Measurements from ENCODE around the gene CD38. TPM values are rescaled to one million over a fixed set of nuclear protein-coding genes. Genes with fewer than 3 reads are reported as not detected.

The CD38 gene
- total and polyA plus RNA-seq, 2 of the 13 experiments (the other 11 are each of a cell fraction or from before 2014, with no cell fraction given) = not detected

- TF ChIP-seq, protein P1, sequence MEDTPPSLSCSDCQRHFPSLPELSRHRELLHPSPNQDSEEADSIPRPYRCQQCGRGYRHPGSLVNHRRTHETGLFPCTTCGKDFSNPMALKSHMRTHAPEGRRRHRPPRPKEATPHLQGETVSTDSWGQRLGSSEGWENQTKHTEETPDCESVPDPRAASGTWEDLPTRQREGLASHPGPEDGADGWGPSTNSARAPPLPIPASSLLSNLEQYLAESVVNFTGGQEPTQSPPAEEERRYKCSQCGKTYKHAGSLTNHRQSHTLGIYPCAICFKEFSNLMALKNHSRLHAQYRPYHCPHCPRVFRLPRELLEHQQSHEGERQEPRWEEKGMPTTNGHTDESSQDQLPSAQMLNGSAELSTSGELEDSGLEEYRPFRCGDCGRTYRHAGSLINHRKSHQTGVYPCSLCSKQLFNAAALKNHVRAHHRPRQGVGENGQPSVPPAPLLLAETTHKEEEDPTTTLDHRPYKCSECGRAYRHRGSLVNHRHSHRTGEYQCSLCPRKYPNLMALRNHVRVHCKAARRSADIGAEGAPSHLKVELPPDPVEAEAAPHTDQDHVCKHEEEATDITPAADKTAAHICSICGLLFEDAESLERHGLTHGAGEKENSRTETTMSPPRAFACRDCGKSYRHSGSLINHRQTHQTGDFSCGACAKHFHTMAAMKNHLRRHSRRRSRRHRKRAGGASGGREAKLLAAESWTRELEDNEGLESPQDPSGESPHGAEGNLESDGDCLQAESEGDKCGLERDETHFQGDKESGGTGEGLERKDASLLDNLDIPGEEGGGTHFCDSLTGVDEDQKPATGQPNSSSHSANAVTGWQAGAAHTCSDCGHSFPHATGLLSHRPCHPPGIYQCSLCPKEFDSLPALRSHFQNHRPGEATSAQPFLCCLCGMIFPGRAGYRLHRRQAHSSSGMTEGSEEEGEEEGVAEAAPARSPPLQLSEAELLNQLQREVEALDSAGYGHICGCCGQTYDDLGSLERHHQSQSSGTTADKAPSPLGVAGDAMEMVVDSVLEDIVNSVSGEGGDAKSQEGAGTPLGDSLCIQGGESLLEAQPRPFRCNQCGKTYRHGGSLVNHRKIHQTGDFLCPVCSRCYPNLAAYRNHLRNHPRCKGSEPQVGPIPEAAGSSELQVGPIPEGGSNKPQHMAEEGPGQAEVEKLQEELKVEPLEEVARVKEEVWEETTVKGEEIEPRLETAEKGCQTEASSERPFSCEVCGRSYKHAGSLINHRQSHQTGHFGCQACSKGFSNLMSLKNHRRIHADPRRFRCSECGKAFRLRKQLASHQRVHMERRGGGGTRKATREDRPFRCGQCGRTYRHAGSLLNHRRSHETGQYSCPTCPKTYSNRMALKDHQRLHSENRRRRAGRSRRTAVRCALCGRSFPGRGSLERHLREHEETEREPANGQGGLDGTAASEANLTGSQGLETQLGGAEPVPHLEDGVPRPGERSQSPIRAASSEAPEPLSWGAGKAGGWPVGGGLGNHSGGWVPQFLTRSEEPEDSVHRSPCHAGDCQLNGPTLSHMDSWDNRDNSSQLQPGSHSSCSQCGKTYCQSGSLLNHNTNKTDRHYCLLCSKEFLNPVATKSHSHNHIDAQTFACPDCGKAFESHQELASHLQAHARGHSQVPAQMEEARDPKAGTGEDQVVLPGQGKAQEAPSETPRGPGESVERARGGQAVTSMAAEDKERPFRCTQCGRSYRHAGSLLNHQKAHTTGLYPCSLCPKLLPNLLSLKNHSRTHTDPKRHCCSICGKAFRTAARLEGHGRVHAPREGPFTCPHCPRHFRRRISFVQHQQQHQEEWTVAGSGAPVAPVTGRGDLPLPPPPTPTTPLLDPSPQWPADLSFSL (CRISPR knock-in tag; IDR thresholded peaks at IDR 0.05) = no peak
- TF ChIP-seq RBM22 (optimal IDR thresholded peaks at IDR 0.05; ENCODE audit: low read length) = no peak
These were observed 21.0 kb downstream of the CD38 start (continued) for GRCh38 chr4:15799141-15799540.

GRCh38 chr4:15799701-15800100 lies 21.6 kb downstream of the CD38 start:
- H3K79me2 ChIP-seq (ENCODE audit: insufficient read depth, low read length) = no peaks in the 10 kb centered on the region
- no TSS peak for BruUV-seq (replicated peaks)
- H4K20me1 ChIP-seq (ENCODE audit: insufficient read depth, low read length) = no peaks in the 10 kb centered on the region
- no peaks in the 10 kb centered on the region for H3K4me1 ChIP-seq (ENCODE audit: insufficient read depth, low read length)
- in situ Hi-C loops (cut with HindIII; ENCODE audit: extremely low pct_ligation_motif_present, low pct_unique_long_range_greater_than_20kb) = no loop called here
- ATAC-seq (no peak), DNase-seq (ENCODE audit: low spot score) (no peak), FAIRE-seq (no peak)
- no peaks in the 10 kb centered on the region; a peak in 1 of 5 replicates for H3K27me3 ChIP-seq (ENCODE audit: control insufficient read depth in 1 of 2, insufficient read depth in 2 of 2, low read length in 2 of 2)
- CTCF ChIA-PET (ENCODE audit: low intra/inter-chr PET ratio, low total read pairs) = no interaction called here
- no peaks in the 10 kb centered on the region for H3K36me3 ChIP-seq (replicated peaks in 1 of 2; ENCODE audit: control insufficient read depth in 1 of 2, insufficient read depth in 2 of 2, low read length in 2 of 2)
- H3K9ac ChIP-seq (ENCODE audit: insufficient read depth, low read depth, low read length) = no peak overlapping the region
- H3K9me3 ChIP-seq (ENCODE audit: low read length) = no peaks in the 10 kb centered on the region
- POLR2A ChIA-PET = no interaction called here
- 0% methylated on average over 2 of the region's 2 CpGs for WGBS (ENCODE audit: low lambda C conversion rate)
- no peak overlapping the region for H3K4me3 ChIP-seq (replicated peaks in 1 of 3; ENCODE audit: insufficient read depth in 1 of 3, low read depth in 2 of 3, low read length in 3 of 3)
- H2AFZ ChIP-seq (ENCODE audit: low read length) = no peak overlapping the region
- no peak overlapping the region for H3K27ac ChIP-seq (ENCODE audit: extremely low read length, insufficient read depth, low read length)
- intact Hi-C loops (cut with micrococcal nuclease; ENCODE audit: unreplicated experiment) = no loop called here
- no peak overlapping the region for H3K4me2 ChIP-seq (ENCODE audit: low read depth, low read length)
- TF ChIP-seq PAX8 (CRISPR knock-in tag; IDR thresholded peaks at IDR 0.05; ENCODE audit: borderline replicate concordance) = no peak
- TF ChIP-seq ETV6 (CRISPR knock-in tag; conservative IDR thresholded peaks at IDR 0.05) = no peak
- no peak for TF ChIP-seq ZNF121 (CRISPR knock-in tag; IDR thresholded peaks at IDR 0.05)
- no peak for TF ChIP-seq ZNF296 (CRISPR knock-in tag; conservative IDR thresholded peaks at IDR 0.05)
- no peak for TF ChIP-seq SMAD3 (CRISPR knock-in tag; IDR thresholded peaks at IDR 0.05)
- TF ChIP-seq DMTF1 (CRISPR knock-in tag; IDR thresholded peaks at IDR 0.05) = no peak
- TF ChIP-seq ZNF776 (CRISPR knock-in tag; IDR thresholded peaks at IDR 0.05) = no peak
- no peak for TF ChIP-seq ZBTB44 (CRISPR knock-in tag; IDR thresholded peaks at IDR 0.05)
